ENCODE results near the gene PDXDC1.

The PDXDC1 gene

DNA sequence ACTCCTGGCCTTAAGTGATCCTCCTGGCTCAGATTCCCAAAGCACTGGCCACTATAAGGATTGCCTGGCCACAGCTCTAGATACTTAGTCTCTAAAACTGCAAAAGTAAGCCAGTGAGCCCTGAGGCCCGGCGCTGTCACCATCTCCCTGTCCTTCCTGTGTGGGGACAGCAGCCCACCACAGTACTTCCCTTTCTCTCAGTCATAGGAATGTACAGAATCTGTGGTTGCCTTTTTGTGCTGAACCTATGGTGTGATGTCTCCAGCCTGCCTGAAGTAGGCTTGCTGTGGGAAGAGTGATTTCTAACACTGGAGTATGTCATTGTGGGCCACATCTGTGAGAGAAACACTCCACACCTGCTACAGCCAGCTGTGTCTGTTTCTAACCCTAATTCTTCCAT is 56.4 kb downstream of the PDXDC1 start:
- Histone ChIP-seq H3K9me3 (replicated peaks in 1 of 11) (no peaks in the 10 kb centered on the region), H4K20me1 (peaks cover 25 to 82% (median 44%) of the 10 kb centered on the region in 11 experiments; a peak in 19 of 22 replicates), H3K4me2 (peak overlapping the region; percentile 72 to 83 (median 80)), H3K9ac (peak overlapping the region; percentile 14 to 61 (median 34); a peak in 15 of 22 replicates), H3K27me3 (no peaks in the 10 kb centered on the region), H3K36me3 (peaks cover 62 to 88% (median 79%) of the 10 kb centered on the region in 11 experiments), H3K27ac (peak overlapping the region; percentile 6 to 75 (median 64); a peak in 20 of 22 replicates), H3K4me1 (peaks cover 53 to 92% (median 60%) of the 10 kb centered on the region in 10 experiments), H3K4me3 (no peak overlapping the region)
- TF ChIP-seq Cebpa-rat (IDR thresholded peaks at IDR 0.05): peak in 1 of 11 experiments; percentile 17; a peak in 1 of 22 replicates

DNA sequence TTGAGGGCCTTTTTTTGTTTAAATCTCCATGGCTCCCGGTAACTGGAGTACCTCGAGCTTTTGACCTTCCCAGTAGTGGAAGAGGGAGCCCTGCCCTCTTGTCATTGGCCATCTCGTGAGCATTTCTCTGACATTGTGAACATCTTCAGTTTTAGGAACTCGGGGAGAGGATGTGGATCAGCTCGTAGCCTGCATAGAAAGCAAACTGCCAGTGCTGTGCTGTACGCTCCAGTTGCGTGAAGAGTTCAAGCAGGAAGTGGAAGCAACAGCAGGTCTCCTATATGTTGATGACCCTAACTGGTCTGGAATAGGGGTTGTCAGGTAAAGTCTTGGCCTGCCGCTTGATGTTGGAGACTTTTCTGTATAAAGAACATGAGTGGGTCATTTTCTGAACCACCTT is 56.8 kb downstream of the PDXDC1 start:
- no peak for TF ChIP-seq Cebpa-rat (IDR thresholded peaks at IDR 0.05)
- Histone ChIP-seq H3K9me3 (replicated peaks in 1 of 11) (no peaks in the 10 kb centered on the region), H3K4me2 (peak overlapping the region; percentile 72 to 83 (median 80)), H4K20me1 (peaks cover 25 to 82% (median 44%) of the 10 kb centered on the region in 11 experiments; a peak in 19 of 22 replicates), H3K27ac (peak overlapping the region; percentile 6 to 75 (median 64); a peak in 20 of 22 replicates), H3K27me3 (no peaks in the 10 kb centered on the region), H3K36me3 (peaks cover 66 to 88% (median 80%) of the 10 kb centered on the region in 11 experiments), H3K4me3 (no peak overlapping the region), H3K9ac (peak overlapping the region; percentile 14 to 61 (median 34); a peak in 15 of 22 replicates), H3K4me1 (peaks cover 53 to 88% (median 60%) of the 10 kb centered on the region in 10 experiments)

DNA sequence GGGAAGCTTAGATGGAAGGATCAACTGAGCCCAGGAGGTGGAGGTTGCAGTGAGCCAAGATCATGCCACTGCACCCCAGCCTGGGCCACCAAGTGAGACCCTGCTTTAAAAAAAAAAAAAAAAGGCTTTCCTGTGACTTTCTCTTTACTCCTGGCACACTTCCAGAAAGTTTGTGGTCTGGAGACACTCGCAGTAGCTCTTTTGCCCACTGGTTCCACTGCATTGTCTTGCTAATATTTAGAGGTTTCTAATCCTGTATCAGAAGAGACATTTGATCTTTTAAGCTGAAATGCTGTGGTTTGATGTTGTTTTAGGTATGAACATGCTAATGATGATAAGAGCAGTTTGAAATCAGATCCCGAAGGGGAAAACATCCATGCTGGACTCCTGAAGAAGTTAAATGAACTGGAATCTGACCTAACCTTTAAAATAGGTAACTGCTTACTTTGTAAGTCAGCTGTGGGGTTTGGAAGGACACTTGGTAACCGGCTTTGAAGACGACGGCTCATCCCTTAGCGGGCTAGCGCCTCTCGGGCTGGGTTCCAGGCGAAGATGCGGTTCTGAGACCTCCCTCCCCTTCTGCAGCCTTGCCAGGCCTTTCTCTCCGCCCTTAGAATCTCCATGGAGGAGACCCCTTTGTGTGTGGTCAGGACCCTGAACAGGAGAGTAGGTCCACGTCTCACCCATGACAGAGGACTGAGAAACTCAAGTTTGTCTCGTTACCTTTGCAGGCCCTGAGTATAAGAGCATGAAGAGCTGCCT is 57.9 kb downstream of the PDXDC1 start:
- 0 out of 20 replicates have a peak overlapping the region, but pooled peaks of 1 of the 10 experiments have one; percentile 8 for H3K4me3 ChIP-seq
- peak overlapping the region in 8 of 11 experiments; percentile 13 to 75 (median 63); a peak in 17 of 22 replicates for H3K27ac ChIP-seq
- no peaks in the 10 kb centered on the region for H3K9me3 ChIP-seq (replicated peaks in 1 of 11)
- peak overlapping the region; percentile 72 to 83 (median 80) for H3K4me2 ChIP-seq
- H3K27me3 ChIP-seq: no peaks in the 10 kb centered on the region
- peak overlapping the region in 10 of 11 experiments; percentile 0 to 47 (median 34); a peak in 13 of 22 replicates for H3K9ac ChIP-seq
- H3K4me1 ChIP-seq: peaks cover 53 to 77% (median 60%) of the 10 kb centered on the region in 10 experiments
- TF ChIP-seq Cebpa-rat (IDR thresholded peaks at IDR 0.05): no peak
- peaks cover 71 to 88% (median 80%) of the 10 kb centered on the region in 11 experiments for H3K36me3 ChIP-seq
- peaks cover 21 to 73% (median 38%) of the 10 kb centered on the region in 11 experiments; a peak in 19 of 22 replicates for H4K20me1 ChIP-seq

DNA sequence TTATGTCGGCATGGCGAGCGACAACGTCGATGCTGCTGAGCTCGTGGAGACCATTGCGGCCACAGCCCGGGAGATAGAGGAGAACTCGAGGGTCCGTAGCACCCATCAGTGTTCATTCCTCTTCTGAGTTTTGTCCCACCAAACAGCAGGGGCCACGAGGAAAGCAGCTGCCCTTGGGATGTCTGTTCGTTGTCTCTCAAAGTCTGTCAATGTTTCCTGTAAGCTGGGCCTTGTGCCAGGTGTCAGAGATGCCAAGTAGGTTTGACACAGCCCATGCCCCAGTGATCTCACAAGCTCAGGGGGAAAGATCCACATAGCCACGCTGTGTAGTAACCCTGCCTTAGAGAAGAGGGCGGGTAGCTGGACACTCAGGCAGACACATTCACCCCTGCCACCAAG is 58.5 kb downstream of the PDXDC1 start:
- Histone ChIP-seq H3K36me3 (peaks cover 73 to 88% (median 81%) of the 10 kb centered on the region in 11 experiments), H3K27ac (peak overlapping the region in 8 of 11 experiments; percentile 13 to 72 (median 44); a peak in 12 of 22 replicates), H3K4me3 (no peak overlapping the region), H3K4me1 (peaks cover 53 to 71% (median 59%) of the 10 kb centered on the region in 10 experiments), H3K9me3 (replicated peaks in 1 of 11) (no peaks in the 10 kb centered on the region), H3K27me3 (no peaks in the 10 kb centered on the region), H3K9ac (peak overlapping the region in 9 of 11 experiments; percentile 0 to 47 (median 35); a peak in 11 of 22 replicates), H3K4me2 (peak overlapping the region; percentile 72 to 83 (median 80)), H4K20me1 (peaks cover 17 to 67% (median 35%) of the 10 kb centered on the region in 11 experiments; a peak in 19 of 22 replicates)
- no peak for TF ChIP-seq Cebpa-rat (IDR thresholded peaks at IDR 0.05)

DNA sequence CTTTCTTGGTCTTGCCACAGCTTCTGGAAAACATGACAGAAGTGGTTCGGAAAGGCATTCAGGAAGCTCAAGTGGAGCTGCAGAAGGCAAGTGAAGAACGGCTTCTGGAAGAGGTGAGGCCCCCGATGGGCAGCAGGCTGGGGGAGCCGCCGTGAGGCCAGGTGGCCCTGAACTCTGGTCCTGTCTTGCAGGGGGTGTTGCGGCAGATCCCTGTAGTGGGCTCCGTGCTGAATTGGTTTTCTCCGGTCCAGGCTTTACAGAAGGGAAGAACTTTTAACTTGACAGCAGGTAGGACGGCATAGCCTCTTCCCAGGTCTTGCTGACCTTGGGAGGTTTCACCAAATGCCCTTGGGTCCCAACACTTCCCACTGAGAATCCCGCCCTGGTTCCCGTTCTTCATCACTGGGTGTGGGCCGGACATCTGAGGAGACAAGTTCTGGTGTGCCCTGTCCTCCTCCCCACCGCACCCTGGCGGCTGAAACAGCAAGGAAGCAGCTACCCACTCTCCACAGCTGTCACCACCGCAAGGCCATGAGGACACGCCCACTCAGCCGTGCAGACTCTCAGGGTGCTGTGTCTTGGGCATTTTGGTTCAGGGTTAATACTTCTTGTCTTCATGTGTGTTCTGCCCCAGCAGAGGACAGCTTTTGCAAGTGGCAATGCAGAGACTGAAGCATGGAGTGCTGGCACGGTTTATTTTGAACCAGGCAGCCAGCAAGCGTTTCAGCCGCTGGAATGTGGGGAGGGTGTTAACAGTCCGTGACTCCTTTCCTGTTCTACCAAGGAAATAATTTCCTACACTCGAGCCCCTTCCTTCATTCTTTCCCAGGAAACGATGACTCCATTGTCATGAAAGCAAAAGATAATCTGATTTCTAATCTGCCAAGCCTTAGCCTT is 59.7 kb downstream of the PDXDC1 start:
- peaks cover 75 to 88% (median 82%) of the 10 kb centered on the region in 11 experiments for H3K36me3 ChIP-seq
- TF ChIP-seq Cebpa-rat (IDR thresholded peaks at IDR 0.05): no peak
- peaks cover 53 to 64% (median 58%) of the 10 kb centered on the region in 10 experiments for H3K4me1 ChIP-seq
- H3K4me3 ChIP-seq: no peak overlapping the region
- peak overlapping the region in 1 of 11 experiments; percentile 16; a peak in 3 of 22 replicates for H3K9ac ChIP-seq
- no peaks in the 10 kb centered on the region for H3K9me3 ChIP-seq (replicated peaks in 1 of 11)
- H3K27ac ChIP-seq: peak overlapping the region in 3 of 11 experiments; percentile 2 to 21 (median 21); a peak in 4 of 22 replicates
- H3K4me2 ChIP-seq: peak overlapping the region; percentile 34 to 83 (median 79)
- H3K27me3 ChIP-seq: no peaks in the 10 kb centered on the region
- peaks cover 5 to 55% (median 26%) of the 10 kb centered on the region in 11 experiments; a peak in 18 of 22 replicates for H4K20me1 ChIP-seq

DNA sequence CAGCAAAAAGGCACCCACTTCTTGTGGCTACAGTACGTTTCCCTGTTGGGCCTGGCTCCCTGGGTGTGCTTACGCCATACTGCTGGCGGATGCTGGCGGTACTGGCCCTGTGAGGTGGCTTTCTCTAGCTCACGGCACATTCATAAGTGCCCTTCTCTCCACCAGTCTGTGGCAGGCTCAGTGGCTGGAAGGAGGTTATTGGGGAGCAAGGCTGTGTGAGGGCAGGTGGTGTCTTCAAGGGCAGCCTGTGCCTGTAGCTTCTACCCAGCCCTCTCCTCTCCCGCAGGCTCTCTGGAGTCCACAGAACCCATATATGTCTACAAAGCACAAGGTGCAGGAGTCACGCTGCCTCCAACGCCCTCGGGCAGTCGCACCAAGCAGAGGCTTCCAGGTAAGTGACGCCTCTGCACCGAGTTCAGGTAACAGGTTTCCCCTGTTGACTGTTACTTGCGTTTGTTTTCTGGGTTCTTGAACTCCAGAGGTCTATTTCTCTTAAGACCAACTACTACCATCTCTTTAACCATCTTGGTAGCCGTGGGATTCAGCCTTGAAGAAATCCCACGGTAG is 60.4 kb downstream of the PDXDC1 start:
- Histone ChIP-seq H3K36me3 (peaks cover 77 to 88% (median 84%) of the 10 kb centered on the region in 11 experiments), H3K4me2 (peak overlapping the region; percentile 34 to 83 (median 79)), H3K27me3 (no peaks in the 10 kb centered on the region), H3K9ac (peak overlapping the region in 2 of 11 experiments; percentile 16 to 26; a peak in 2 of 22 replicates), H4K20me1 (peaks cover 0 to 48% (median 23%) of the 10 kb centered on the region in 11 experiments; a peak in 16 of 22 replicates), H3K9me3 (replicated peaks in 1 of 11) (no peaks in the 10 kb centered on the region), H3K27ac (peak overlapping the region in 1 of 11 experiments; percentile 2; a peak in 1 of 22 replicates), H3K4me3 (no peak overlapping the region), H3K4me1 (peaks cover 52 to 58% (median 54%) of the 10 kb centered on the region in 10 experiments)
- TF ChIP-seq Cebpa-rat (IDR thresholded peaks at IDR 0.05): no peak

DNA sequence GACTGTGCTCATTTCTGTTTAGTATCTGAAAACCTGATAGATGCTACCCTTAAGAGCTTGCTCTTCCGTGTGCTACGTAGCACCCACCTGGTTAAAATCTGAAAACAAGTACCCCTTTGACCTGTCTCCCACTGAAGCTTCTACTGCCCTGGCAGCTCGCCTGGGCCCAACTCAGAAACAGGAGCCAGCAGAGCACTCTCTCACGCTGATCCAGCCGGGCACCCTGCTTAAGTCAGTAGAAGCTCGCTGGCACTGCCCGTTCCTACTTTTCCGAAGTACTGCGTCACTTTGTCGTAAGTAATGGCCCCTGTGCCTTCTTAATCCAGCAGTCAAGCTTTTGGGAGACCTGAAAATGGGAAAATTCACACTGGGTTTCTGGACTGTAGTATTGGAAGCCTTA is 62.2 kb downstream of the PDXDC1 start:
- no peak overlapping the region for H3K9ac ChIP-seq
- no peaks in the 10 kb centered on the region for H3K27me3 ChIP-seq
- H3K4me2 ChIP-seq: no peak overlapping the region
- no peaks in the 10 kb centered on the region for H3K9me3 ChIP-seq (replicated peaks in 1 of 11)
- no peak for TF ChIP-seq Cebpa-rat (IDR thresholded peaks at IDR 0.05)
- H3K4me3 ChIP-seq: no peak overlapping the region
- H4K20me1 ChIP-seq: peaks cover 0 to 45% (median 23%) of the 10 kb centered on the region in 11 experiments; a peak in 17 of 22 replicates
- H3K36me3 ChIP-seq: peaks cover 88 to 100% (median 96%) of the 10 kb centered on the region in 11 experiments
- no peak overlapping the region for H3K27ac ChIP-seq
- peaks cover 36 to 57% (median 45%) of the 10 kb centered on the region in 10 experiments for H3K4me1 ChIP-seq

DNA sequence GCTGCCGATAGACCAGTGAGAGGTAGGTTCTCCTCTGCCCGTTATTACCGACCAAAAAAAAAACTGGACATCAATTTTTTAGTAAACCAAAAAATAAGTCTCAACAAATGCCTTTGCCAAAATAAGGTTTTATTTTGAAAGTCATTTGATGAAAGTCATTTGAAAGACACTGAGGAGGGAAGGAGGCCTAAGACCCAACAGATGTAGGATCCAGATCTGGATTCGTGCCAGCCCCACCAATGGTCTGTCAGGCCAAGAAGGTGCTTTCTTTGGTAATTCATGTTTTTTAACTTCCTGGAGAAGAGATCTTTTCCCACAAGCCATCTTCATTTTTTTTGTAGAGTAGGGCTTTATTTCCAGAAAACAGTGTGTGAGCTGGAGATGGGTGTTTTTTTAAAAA is 62.9 kb downstream of the PDXDC1 start:
- TF ChIP-seq Cebpa-rat (IDR thresholded peaks at IDR 0.05): no peak
- H3K27me3 ChIP-seq: no peaks in the 10 kb centered on the region
- no peak overlapping the region for H3K4me2 ChIP-seq
- peaks cover 29 to 55% (median 37%) of the 10 kb centered on the region in 10 experiments for H3K4me1 ChIP-seq
- H3K9me3 ChIP-seq (replicated peaks in 1 of 11): no peaks in the 10 kb centered on the region
- no peak overlapping the region for H3K9ac ChIP-seq
- peaks cover 0 to 40% (median 23%) of the 10 kb centered on the region in 11 experiments; a peak in 14 of 22 replicates for H4K20me1 ChIP-seq
- no peak overlapping the region for H3K27ac ChIP-seq
- H3K36me3 ChIP-seq: peaks cover 84 to 100% (median 94%) of the 10 kb centered on the region in 11 experiments
- H3K4me3 ChIP-seq: no peak overlapping the region

Data from BLaER1 treated with 17β-estradiol and CSF1 and Interleukin-3, amounts not matched to agents 10 nM and 100 nM (cell line).